H1 (cell line): Measurements from ENCODE around the gene PPBP.

ENCODE experiments used
- BCL11A ChIP-seq, 2 experiments: IDR thresholded peaks; one replicate each; pipeline ENCODE4 v1.6.1; 2011; ENCODE audit warnings: low read depth in 2 of 2, low read length in 2 of 2, mild to moderate bottlenecking in 2 of 2
- CEBPB ChIP-seq: IDR thresholded peaks from 2 replicates; pipeline ENCODE4 v1.6.1; 2012; ENCODE audit warnings: low read depth, low read length
- CHD2 ChIP-seq: IDR thresholded peaks from 2 replicates; pipeline ENCODE4 v1.6.1; 2012; ENCODE audit warnings: low read length, improper control_type of control experiment
- CTCF ChIP-seq, 3 experiments: IDR thresholded peaks; 1 replicate in 2 of 3; 2 replicates in 1 of 3; pipeline versions ENCODE4 v1.5.1 to v1.6.1; 2011; ENCODE audit warnings: low read length in 3 of 3, mild to moderate bottlenecking in 3 of 3, inconsistent platforms in 2 of 3, low read depth in 1 of 3, moderate library complexity in 1 of 3; ENCODE audit not compliant: insufficient read depth in 1 of 3; ENCODE audit errors: control extremely low read depth in 1 of 3
- MAX ChIP-seq: IDR thresholded peaks from 2 replicates; pipeline ENCODE4 v1.6.1; 2012; ENCODE audit warnings: inconsistent platforms
- POLR2A ChIP-seq, 2 experiments: IDR thresholded peaks; 1 replicate in 1 of 2; 2 replicates in 1 of 2; pipeline ENCODE4 v1.6.1; 2011; ENCODE audit warnings: low read depth in 2 of 2, low read length in 2 of 2, mild to moderate bottlenecking in 2 of 2; ENCODE audit errors: control extremely low read depth in 1 of 2
- RXRA ChIP-seq: IDR thresholded peaks from 2 replicates; pipeline ENCODE4 v1.6.1; 2011; ENCODE audit warnings: low read depth, mild to moderate bottlenecking, low read length, moderate library complexity; ENCODE audit not compliant: insufficient read depth
- YY1 ChIP-seq: IDR thresholded peaks from 2 replicates; pipeline ENCODE4 v1.6.1; 2011; ENCODE audit warnings: low read depth, mild to moderate bottlenecking, low read length

- TF ChIP-seq CTCF (IDR thresholded peaks at IDR 0.05; ENCODE audit: control extremely low read depth in 1 of 3, insufficient read depth in 1 of 3, low read depth in 1 of 3, low read length in 3 of 3): no peak
- TF ChIP-seq RXRA: no peak
- TF ChIP-seq MAX: no peak
- no peak for TF ChIP-seq YY1
- no peak for TF ChIP-seq BCL11A (IDR thresholded peaks at IDR 0.05; ENCODE audit: low read depth in 2 of 2, low read length in 2 of 2)
- no peak for TF ChIP-seq POLR2A (IDR thresholded peaks at IDR 0.05; ENCODE audit: control extremely low read depth in 1 of 2, low read depth in 2 of 2, low read length in 2 of 2)
- TF ChIP-seq CHD2: no peak
- TF ChIP-seq CEBPB: no peak
These were observed 17.5 kb upstream of the PPBP start for GRCh38 chr4:74005528-74005927.
